Parathyroid adenoma (tissue), 2 donors: Measurements from ENCODE around the gene PPT2.
A peak's percentile ranks its signal among the peaks of the same experiment; 100 is the strongest.

Experiments
- H2AFZ ChIP-seq: fragments of 300-600 bp; sonication (generic); one replicate; pipeline ENCODE4 v1.7.0; 2017; ENCODE audit warnings: antibody characterized with exemption, mild to moderate bottlenecking
- H3K27ac ChIP-seq: fragments of 300-600 bp; sonication (generic); one replicate; pipeline ENCODE4 v1.7.0; 2017
- H3K27me3 ChIP-seq: fragments of 300-600 bp; sonication (generic); one replicate; pipeline ENCODE4 v1.7.0; 2017; ENCODE audit warnings: low read length; ENCODE audit not compliant: control insufficient read depth, insufficient read depth
- H3K36me3 ChIP-seq: fragments of 300-600 bp; sonication (generic); one replicate; pipeline ENCODE4 v1.7.0; 2017; ENCODE audit warnings: low read length; ENCODE audit not compliant: control insufficient read depth, insufficient read depth
- H3K4me1 ChIP-seq: fragments of 300-600 bp; sonication (generic); one replicate; pipeline ENCODE4 v1.7.0; 2017; ENCODE audit warnings: control low read depth
- H3K4me2 ChIP-seq: fragments of 300-600 bp; sonication (generic); one replicate; pipeline ENCODE4 v1.7.0; 2017; ENCODE audit warnings: low read length
- H3K4me3 ChIP-seq: fragments of 300-600 bp; sonication (generic); one replicate; pipeline ENCODE4 v1.7.0; 2017; ENCODE audit warnings: low read depth, low read length
- H3K79me2 ChIP-seq: fragments of 300-600 bp; sonication (generic); one replicate; pipeline ENCODE4 v1.7.0; 2017; ENCODE audit warnings: control low read depth
- H3K9ac ChIP-seq: fragments of 300-600 bp; sonication (generic); one replicate; pipeline ENCODE4 v1.7.0; 2017; ENCODE audit warnings: mild to moderate bottlenecking
- H3K9me3 ChIP-seq: fragments of 300-600 bp; sonication (generic); one replicate; pipeline ENCODE4 v1.7.0; 2017; ENCODE audit warnings: low read length; ENCODE audit not compliant: control insufficient read depth
- CTCF ChIP-seq: fragments of 300-600 bp; sonication (generic); IDR thresholded peaks from one replicate; pipeline ENCODE4 v1.7.0; 2017; ENCODE audit warnings: antibody characterized with exemption, mild to moderate bottlenecking
- donor health status: primary hyperparathyroidism.

The PPT2 gene

GRCh38 chr6:32167761-32168262 is 13.9 kb downstream of the PPT2 start:
- TF ChIP-seq CTCF: no peak
- no peak overlapping the region for H3K27ac ChIP-seq
- no peaks in the 10 kb centered on the region for H3K27me3 ChIP-seq

GRCh38 chr6:32168350-32168749 is 14.4 kb downstream of the PPT2 start:
- Histone ChIP-seq H3K4me1 (no peaks in the 10 kb centered on the region), H3K36me3 (no peaks in the 10 kb centered on the region), H3K4me3 (no peak overlapping the region), H3K4me2 (no peak overlapping the region), H3K79me2 (no peaks in the 10 kb centered on the region), H3K27ac (no peak overlapping the region), H3K9me3 (no peaks in the 10 kb centered on the region), H3K9ac (no peak overlapping the region), H2AFZ (no peak overlapping the region), H3K27me3 (no peaks in the 10 kb centered on the region)
- TF ChIP-seq CTCF: no peak

More at GRCh38 chr6:32167761-32168262, 13.9 kb downstream of the PPT2 start:
- H3K4me1 ChIP-seq: no peaks in the 10 kb centered on the region
- no peak overlapping the region for H3K4me2 ChIP-seq
- H2AFZ ChIP-seq: no peak overlapping the region
- no peak overlapping the region for H3K4me3 ChIP-seq
- no peaks in the 10 kb centered on the region for H3K79me2 ChIP-seq
- no peak overlapping the region for H3K9ac ChIP-seq
- H3K9me3 ChIP-seq: no peaks in the 10 kb centered on the region
- no peaks in the 10 kb centered on the region for H3K36me3 ChIP-seq

- H2AFZ ChIP-seq: no peak overlapping the region
- no peaks in the 10 kb centered on the region for H3K4me1 ChIP-seq
- H3K27ac ChIP-seq: no peak overlapping the region
- no peak overlapping the region for H3K4me3 ChIP-seq
- TF ChIP-seq CTCF: peak; percentile 11
- H3K9ac ChIP-seq: no peak overlapping the region
- H3K36me3 ChIP-seq: no peaks in the 10 kb centered on the region
- H3K4me2 ChIP-seq: no peak overlapping the region
- H3K9me3 ChIP-seq: no peaks in the 10 kb centered on the region
- H3K27me3 ChIP-seq: no peaks in the 10 kb centered on the region
- H3K79me2 ChIP-seq: no peaks in the 10 kb centered on the region
These were observed 15.1 kb downstream of the PPT2 start for GRCh38 chr6:32168807-32169591.

- no peak overlapping the region for H3K4me3 ChIP-seq
- no peak overlapping the region for H2AFZ ChIP-seq
- no peak overlapping the region for H3K27ac ChIP-seq
- no peak for TF ChIP-seq CTCF
- no peak overlapping the region for H3K9ac ChIP-seq
- H3K36me3 ChIP-seq: no peaks in the 10 kb centered on the region
- no peaks in the 10 kb centered on the region for H3K9me3 ChIP-seq
- H3K4me1 ChIP-seq: no peaks in the 10 kb centered on the region
- peaks cover 2% of the 10 kb centered on the region for H3K79me2 ChIP-seq
- H3K4me2 ChIP-seq: no peak overlapping the region
- no peaks in the 10 kb centered on the region for H3K27me3 ChIP-seq
These were observed 16.4 kb downstream of the PPT2 start for GRCh38 chr6:32170294-32170693.

GRCh38 chr6:32171234-32171633 is 17.3 kb downstream of the PPT2 start:
- Histone ChIP-seq H3K27me3 (no peaks in the 10 kb centered on the region), H3K4me3 (no peak overlapping the region), H3K27ac (no peak overlapping the region), H3K4me2 (no peak overlapping the region), H2AFZ (no peak overlapping the region), H3K79me2 (peaks cover 5% of the 10 kb centered on the region), H3K36me3 (no peaks in the 10 kb centered on the region), H3K4me1 (peaks cover under 1% of the 10 kb centered on the region), H3K9ac (no peak overlapping the region), H3K9me3 (no peaks in the 10 kb centered on the region)
- TF ChIP-seq CTCF: no peak
